Hepatocyte (in vitro differentiated cells): ENCODE results near the gene C20orf144. TPM values are rescaled to one million over a fixed set of nuclear protein-coding genes. Genes with fewer than 3 reads are reported as not detected.
A peak's percentile ranks its signal among the peaks of the same experiment; 100 is the strongest.

Source experiments
- DNase-seq: peaks from one replicate; pipeline ENCODE4 v3.0.0-alpha.2; 2016; ENCODE audit warnings: low spot score
- H2AFZ ChIP-seq: fragments of 200-600 bp; sonication (generic); 2 replicates; pipeline ENCODE4 v1.6.0; 2016; ENCODE audit warnings: antibody characterized with exemption, mild to moderate bottlenecking
- H3K27ac ChIP-seq: fragments of 200-600 bp; sonication (generic); 2 replicates; pipeline ENCODE4 v1.5.1; 2016; ENCODE audit warnings: mild to moderate bottlenecking
- H3K27me3 ChIP-seq: fragments of 200-600 bp; sonication (generic); 2 replicates; pipeline ENCODE4 v1.6.1; 2016
- H3K36me3 ChIP-seq: fragments of 200-600 bp; sonication (generic); replicated peaks from 2 replicates; pipeline ENCODE4 v1.5.1; 2016; ENCODE audit warnings: low read depth; ENCODE audit not compliant: insufficient read depth
- H3K4me1 ChIP-seq: fragments of 200-600 bp; sonication (generic); 2 replicates; pipeline ENCODE4 v1.5.1; 2016; ENCODE audit warnings: mild to moderate bottlenecking, moderate library complexity; ENCODE audit not compliant: insufficient read depth
- H3K4me2 ChIP-seq: fragments of 200-600 bp; sonication (generic); 2 replicates; pipeline ENCODE4 v1.6.0; 2016
- H3K4me3 ChIP-seq: fragments of 200-600 bp; sonication (generic); 2 replicates; pipeline ENCODE4 v1.5.1; 2016; ENCODE audit warnings: mild to moderate bottlenecking
- H3K79me2 ChIP-seq: fragments of 200-600 bp; sonication (generic); 2 replicates; pipeline ENCODE4 v1.6.0; 2017; ENCODE audit warnings: mild to moderate bottlenecking
- H3K9me2 ChIP-seq: fragments of 200-600 bp; sonication (generic); replicated peaks from 2 replicates; pipeline ENCODE4 v1.6.0; 2017; ENCODE audit warnings: mild to moderate bottlenecking; ENCODE audit not compliant: insufficient read depth
- H3K9me3 ChIP-seq: fragments of 200-600 bp; sonication (generic); 2 replicates; pipeline ENCODE4 v1.5.1; 2016; ENCODE audit warnings: low read depth, mild to moderate bottlenecking
- H4K20me1 ChIP-seq: fragments of 200-600 bp; sonication (generic); 2 replicates; pipeline ENCODE4 v1.6.0; 2016; ENCODE audit warnings: mild to moderate bottlenecking; ENCODE audit not compliant: insufficient read depth, poor library complexity, severe bottlenecking
- EZH2 ChIP-seq: fragments of 200-600 bp; sonication (generic); IDR thresholded peaks from 2 replicates; pipeline ENCODE4 v1.6.1; 2016; ENCODE audit warnings: antibody characterized with exemption, mild to moderate bottlenecking, borderline replicate concordance
- EZH2phosphoT487 ChIP-seq: fragments of 200-600 bp; sonication (generic); IDR thresholded peaks from one replicate; pipeline ENCODE4 v1.6.1; 2018; ENCODE audit warnings: antibody characterized with exemption, mild to moderate bottlenecking, low read depth, moderate library complexity; ENCODE audit not compliant: unreplicated experiment, severe bottlenecking
- WGBS: methylation state at CpG from one replicate; pipeline ENCODE4 v1.1.6; 2016; ENCODE audit warnings: low lambda C conversion rate; ENCODE audit errors: missing lambda C conversion rate; 5-methylcytosine and 5-hydroxymethylcytosine counted together
- polyA plus RNA-seq: library from polyadenylated mRNA; unstranded; fragments of >200 nt; fragmentation: Nextera tagmentation; extraction: Ambion mirVana; gene quantifications from 2 replicates; pipeline ENCODE4 v1.2.1, GENCODE V29; 2016
- total RNA-seq: library from RNA; depleted of rRNA; stranded (reverse); fragments of >200 nt; gene quantifications from 2 replicates; pipeline ENCODE4 v1.2.3, GENCODE V29; 2014
- TF ChIP-seq, protein P1 (sequence below): fragments of 200-600 bp; sonication (generic); IDR thresholded peaks from 2 replicates; pipeline ENCODE4 v1.5.1; 2016; ENCODE audit warnings: antibody characterized with exemption, mild to moderate bottlenecking; ENCODE audit not compliant: poor library complexity

C20orf144 gene
- total and polyA plus RNA-seq, 2 experiments from 2014 or later, result 0.30 to 0.46 TPM

DNA sequence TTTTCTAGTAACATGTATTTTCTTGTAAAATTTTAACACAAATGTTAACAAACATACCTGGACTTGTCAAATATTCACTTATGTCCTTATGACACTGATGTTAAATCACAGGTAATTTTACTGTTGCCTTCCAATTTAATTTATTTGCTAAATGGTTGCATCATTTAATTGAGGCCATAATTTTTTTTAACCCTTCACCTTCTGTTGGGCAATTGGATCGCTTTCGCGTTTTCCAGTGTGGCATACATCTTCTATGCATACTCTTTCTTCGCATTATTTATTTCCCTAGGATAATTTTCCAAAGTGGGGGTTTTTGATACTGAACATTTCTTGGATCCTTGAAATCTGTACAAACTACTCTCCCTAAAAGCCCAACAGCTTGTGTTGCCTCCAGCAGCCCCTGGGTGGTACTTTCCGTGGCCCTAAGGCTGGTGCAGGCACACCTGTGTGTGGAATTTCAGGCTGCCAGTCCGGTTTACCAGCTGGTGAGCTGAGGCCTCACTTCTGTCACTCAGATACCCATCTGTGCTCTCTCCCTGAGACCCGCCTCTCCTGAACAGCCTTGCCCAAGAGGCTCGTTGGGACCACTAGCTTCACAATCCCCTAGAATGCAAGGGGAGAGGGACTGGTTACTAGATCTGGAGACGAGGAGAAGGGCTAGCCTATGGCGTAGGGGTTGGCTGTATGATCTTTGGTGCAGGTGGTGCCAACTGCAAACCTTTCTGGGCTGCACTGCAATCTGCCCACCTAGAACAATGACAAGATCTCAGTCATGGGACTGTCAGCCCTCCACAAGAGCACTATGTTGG is 11.2 kb upstream of the C20orf144 start:
- no peak overlapping the region for H2AFZ ChIP-seq
- H4K20me1 ChIP-seq, result no peaks in the 10 kb centered on the region
- no peaks in the 10 kb centered on the region for H3K9me2 ChIP-seq
- no peaks in the 10 kb centered on the region for H3K9me3 ChIP-seq
- no peaks in the 10 kb centered on the region for H3K79me2 ChIP-seq
- no peak for TF ChIP-seq EZH2
- TF ChIP-seq, protein P1, sequence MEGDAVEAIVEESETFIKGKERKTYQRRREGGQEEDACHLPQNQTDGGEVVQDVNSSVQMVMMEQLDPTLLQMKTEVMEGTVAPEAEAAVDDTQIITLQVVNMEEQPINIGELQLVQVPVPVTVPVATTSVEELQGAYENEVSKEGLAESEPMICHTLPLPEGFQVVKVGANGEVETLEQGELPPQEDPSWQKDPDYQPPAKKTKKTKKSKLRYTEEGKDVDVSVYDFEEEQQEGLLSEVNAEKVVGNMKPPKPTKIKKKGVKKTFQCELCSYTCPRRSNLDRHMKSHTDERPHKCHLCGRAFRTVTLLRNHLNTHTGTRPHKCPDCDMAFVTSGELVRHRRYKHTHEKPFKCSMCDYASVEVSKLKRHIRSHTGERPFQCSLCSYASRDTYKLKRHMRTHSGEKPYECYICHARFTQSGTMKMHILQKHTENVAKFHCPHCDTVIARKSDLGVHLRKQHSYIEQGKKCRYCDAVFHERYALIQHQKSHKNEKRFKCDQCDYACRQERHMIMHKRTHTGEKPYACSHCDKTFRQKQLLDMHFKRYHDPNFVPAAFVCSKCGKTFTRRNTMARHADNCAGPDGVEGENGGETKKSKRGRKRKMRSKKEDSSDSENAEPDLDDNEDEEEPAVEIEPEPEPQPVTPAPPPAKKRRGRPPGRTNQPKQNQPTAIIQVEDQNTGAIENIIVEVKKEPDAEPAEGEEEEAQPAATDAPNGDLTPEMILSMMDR, result no peak
- TF ChIP-seq EZH2phosphoT487, result no peak
- 83% methylated on average over 10 of the region's 10 CpGs for WGBS
- no peak overlapping the region for H3K27ac ChIP-seq
- no peak overlapping the region for H3K4me2 ChIP-seq
- H3K4me3 ChIP-seq, result no peak overlapping the region
- peaks cover 26% of the 10 kb centered on the region for H3K4me1 ChIP-seq
- H3K27me3 ChIP-seq, result no peaks in the 10 kb centered on the region
- no peaks in the 10 kb centered on the region for H3K36me3 ChIP-seq
- peak; percentile 21 for DNase-seq

DNA sequence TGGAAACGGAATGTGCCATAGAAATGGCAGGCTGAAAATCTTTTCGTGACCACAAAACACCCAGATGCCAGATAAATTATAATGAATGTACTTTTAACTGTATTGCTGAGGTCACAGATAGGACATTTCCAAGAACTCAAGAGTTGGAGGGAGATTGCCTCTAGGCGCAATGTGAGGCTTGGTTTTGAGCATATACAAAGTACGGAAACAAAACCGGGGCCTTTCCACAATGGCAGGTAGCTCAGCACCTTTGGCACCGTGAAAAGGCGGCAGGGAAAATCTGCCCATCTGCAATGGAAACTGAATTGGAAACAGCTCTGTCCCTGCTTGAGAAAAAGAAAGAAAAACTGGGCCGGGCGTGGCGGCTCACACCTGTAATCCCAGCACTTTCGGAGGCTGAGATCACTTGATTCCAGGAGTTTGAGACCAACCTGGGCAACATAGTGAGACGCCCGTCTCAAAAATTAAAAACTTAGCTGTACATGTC is 10.5 kb upstream of the C20orf144 start:
- Histone ChIP-seq H4K20me1 (no peaks in the 10 kb centered on the region), H3K4me3 (no peak overlapping the region), H3K9me3 (no peaks in the 10 kb centered on the region), H3K4me1 (peaks cover 26% of the 10 kb centered on the region), H3K9me2 (no peaks in the 10 kb centered on the region), H2AFZ (no peak overlapping the region), H3K27me3 (no peaks in the 10 kb centered on the region), H3K4me2 (no peak overlapping the region), H3K79me2 (no peaks in the 10 kb centered on the region), H3K36me3 (no peaks in the 10 kb centered on the region), H3K27ac (no peak overlapping the region)
- DNase-seq, result no peak
- TF ChIP-seq EZH2, result no peak
- TF ChIP-seq EZH2phosphoT487, result no peak
- TF ChIP-seq, protein P1, result no peak
- 88% methylated on average over 13 of the region's 13 CpGs for WGBS

DNA sequence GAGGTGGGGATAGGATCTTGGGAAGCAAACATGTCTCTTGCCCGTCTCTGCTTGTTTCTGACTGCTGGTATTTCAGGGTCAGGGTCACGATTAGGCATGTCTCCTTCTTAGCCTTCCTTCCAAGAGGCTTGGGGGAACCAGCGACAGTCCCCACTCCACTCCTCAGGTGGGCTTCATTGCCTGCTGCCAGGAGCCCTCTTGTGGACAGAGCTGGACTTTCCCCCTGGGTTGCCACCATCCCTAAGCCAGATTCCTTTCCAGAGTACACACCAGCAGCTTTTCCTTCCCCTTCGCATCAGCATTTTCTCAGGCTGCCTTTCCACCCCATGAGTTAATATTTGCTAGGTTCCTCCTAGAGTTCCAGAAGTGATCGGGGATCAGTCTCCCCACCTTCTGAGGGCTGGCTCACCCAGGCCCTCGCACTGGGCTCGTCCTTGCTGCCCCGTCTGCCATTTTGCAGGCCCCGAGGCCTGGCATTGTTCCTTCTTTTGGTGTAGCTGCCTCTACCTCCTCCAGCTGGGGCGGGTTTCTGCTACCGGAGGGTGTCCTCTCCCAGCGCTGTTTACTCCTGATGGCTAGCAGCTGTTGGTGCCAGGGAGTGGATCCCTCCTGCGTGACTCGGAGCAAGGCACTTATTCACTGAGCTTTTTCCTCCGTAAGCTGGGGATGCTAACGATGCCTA is 8.8 kb upstream of the C20orf144 start:
- no peaks in the 10 kb centered on the region for H3K79me2 ChIP-seq
- no peak overlapping the region for H2AFZ ChIP-seq
- no peaks in the 10 kb centered on the region for H3K9me3 ChIP-seq
- whole genome bisulfite sequencing, result 51% methylated on average over 16 of the region's 16 CpGs
- H3K27me3 ChIP-seq, result no peaks in the 10 kb centered on the region
- H3K4me1 ChIP-seq, result peaks cover 26% of the 10 kb centered on the region
- peak overlapping the region; percentile 57 for H3K4me2 ChIP-seq
- TF ChIP-seq, protein P1, result peak; percentile 98
- no peak for TF ChIP-seq EZH2phosphoT487
- H3K27ac ChIP-seq, result peak overlapping the region; percentile 93
- H3K36me3 ChIP-seq, result no peaks in the 10 kb centered on the region
- peak; percentile 89 for DNase-seq
- no peaks in the 10 kb centered on the region for H4K20me1 ChIP-seq
- H3K9me2 ChIP-seq, result no peaks in the 10 kb centered on the region
- H3K4me3 ChIP-seq, result no peak overlapping the region
